NCI-H2029 (cell line): Measurements from ENCODE around the gene SPEF1.

Source experiments
- DNase-seq: peaks from one replicate; lab custom pipeline; 2025; lab: John Stamatoyannopoulos, UW

The SPEF1 gene

GRCh38 chr20:3748073-3748472 lies 33.2 kb downstream of the SPEF1 start:
- DNase-seq, result no peak

- DNase-seq, result no peak
These were observed 33.8 kb downstream of the SPEF1 start for GRCh38 chr20:3747471-3747870.

- no peak for DNase-seq
These were observed 35.5 kb downstream of the SPEF1 start for GRCh38 chr20:3745686-3746173.

- DNase-seq, result peak; percentile 68
These were observed 36.2 kb downstream of the SPEF1 start for GRCh38 chr20:3744806-3745685.

- no peak for DNase-seq
These were observed 37.2 kb downstream of the SPEF1 start for GRCh38 chr20:3744037-3744436.

GRCh38 chr20:3743251-3743650 lies 38.0 kb downstream of the SPEF1 start:
- no peak for DNase-seq

- no peak for DNase-seq
These were observed 39.3 kb downstream of the SPEF1 start for GRCh38 chr20:3741836-3742458.

GRCh38 chr20:3740615-3741301 lies 40.5 kb downstream of the SPEF1 start:
- DNase-seq, result no peak

GRCh38 chr20:3739926-3740451 lies 41.3 kb downstream of the SPEF1 start:
- no peak for DNase-seq

GRCh38 chr20:3739054-3739925 lies 42.0 kb downstream of the SPEF1 start:
- DNase-seq, result no peak

- DNase-seq, result no peak
These were observed 42.9 kb downstream of the SPEF1 start for GRCh38 chr20:3738111-3739053.

- no peak for DNase-seq
These were observed 45.5 kb downstream of the SPEF1 start for GRCh38 chr20:3735768-3736167.

GRCh38 chr20:3734111-3734843 lies 47.0 kb downstream of the SPEF1 start:
- DNase-seq, result peak; percentile 17

- no peak for DNase-seq
These were observed 47.9 kb downstream of the SPEF1 start for GRCh38 chr20:3733119-3733995.

- DNase-seq, result no peak
These were observed 48.7 kb downstream of the SPEF1 start, which contains the start of gene HSPA12B for GRCh38 chr20:3732327-3733118. Gene HSPA12B, plus strand, starts transcription at chr20:3732685. Its CDS starts 5,990 bp downstream, at chr20:3738675.

GRCh38 chr20:3731944-3732326 lies 49.3 kb downstream of the SPEF1 start:
- DNase-seq, result no peak

- no peak for DNase-seq
These were observed 50.2 kb downstream of the SPEF1 start for GRCh38 chr20:3730803-3731672.
